Choroid plexus epithelial cell (primary cell): Measurements from ENCODE around the gene HAUS7.

Experiments used
- DNase-seq: peaks from one replicate; pipeline ENCODE4 v3.0.0-alpha.2; 2010; ENCODE audit warnings: low read depth
- H3K4me3 ChIP-seq: 2 replicates; pipeline ENCODE4 v1.5.1; 2011; ENCODE audit warnings: low read depth, mild to moderate bottlenecking, control low read depth, low read length, moderate library complexity
- CTCF ChIP-seq: conservative IDR thresholded peaks from 2 replicates; pipeline ENCODE4 v1.5.1; 2011; ENCODE audit warnings: low read depth, mild to moderate bottlenecking, control low read depth, inconsistent platforms, low read length, moderate library complexity

HAUS7 gene

DNA sequence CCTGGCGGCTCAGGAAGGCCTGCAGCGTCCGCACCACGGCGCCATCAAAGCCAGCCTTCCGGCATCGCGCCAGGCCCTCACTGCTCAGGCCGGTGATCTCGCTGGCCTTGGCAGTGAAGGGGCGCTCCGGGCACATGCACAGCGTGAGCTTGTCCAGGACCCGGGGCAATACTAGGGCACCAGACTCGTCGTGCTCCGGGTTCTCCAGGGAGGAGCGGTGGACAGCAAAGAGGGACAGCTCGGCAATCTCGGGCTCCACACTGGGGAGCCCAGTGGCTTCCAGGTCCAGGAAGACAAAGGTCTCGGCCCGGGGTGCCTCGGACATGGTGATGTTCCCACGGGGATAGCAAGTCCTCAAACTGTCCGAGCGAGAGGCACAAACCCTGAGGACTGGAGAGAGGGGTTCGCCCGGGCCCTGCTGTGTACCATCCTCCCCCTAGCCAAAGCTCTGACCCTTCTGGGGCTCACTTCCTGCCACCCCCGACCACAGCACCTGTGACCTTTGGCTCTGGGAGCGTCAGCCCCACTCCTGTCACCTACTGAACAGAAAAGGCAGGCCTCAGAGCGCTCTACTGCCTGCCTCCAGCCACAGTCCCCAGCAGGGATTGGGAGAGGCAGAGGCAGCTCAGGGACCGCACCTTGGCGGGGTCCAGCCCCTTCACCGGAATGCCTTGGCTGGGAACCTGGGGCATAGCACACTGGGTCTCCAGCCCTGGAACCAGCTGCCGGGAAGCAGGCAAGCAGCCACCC is 25.1 kb downstream of the HAUS7 start:
- H3K4me3 ChIP-seq, result no peak overlapping the region
- DNase-seq, result no peak
- no peak for TF ChIP-seq CTCF

GRCh38 chrX:153444333-153445011 is 25.9 kb downstream of the HAUS7 start:
- H3K4me3 ChIP-seq, result no peak overlapping the region
- no peak for DNase-seq
- TF ChIP-seq CTCF, result no peak

- no peak overlapping the region for H3K4me3 ChIP-seq
- no peak for TF ChIP-seq CTCF
- no peak for DNase-seq
These were observed 26.7 kb downstream of the HAUS7 start for GRCh38 chrX:153443476-153444332.

DNA sequence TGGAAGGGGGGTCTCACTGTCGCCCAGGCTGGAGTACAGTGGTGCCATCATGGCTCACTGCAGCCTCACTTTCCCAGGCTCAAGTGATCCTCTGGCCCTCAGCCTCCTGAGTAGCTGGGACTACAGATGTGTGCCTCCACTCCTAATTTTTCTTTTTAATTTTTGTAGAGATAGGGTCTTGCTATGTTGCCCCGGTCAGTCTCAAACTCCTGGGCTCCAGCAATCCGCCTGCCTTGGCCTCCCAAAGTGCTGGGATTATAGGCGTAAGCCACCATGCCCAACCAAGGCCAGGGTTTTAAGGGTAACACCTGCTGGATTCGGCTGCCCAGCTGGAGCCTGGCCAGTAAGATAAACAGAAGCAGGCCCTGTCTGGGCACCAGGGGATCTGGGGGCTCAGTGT is 27.9 kb downstream of the HAUS7 start:
- no peak for TF ChIP-seq CTCF
- DNase-seq, result no peak
- no peak overlapping the region for H3K4me3 ChIP-seq

- TF ChIP-seq CTCF, result no peak
- H3K4me3 ChIP-seq, result no peak overlapping the region
- DNase-seq, result no peak
These were observed 28.4 kb downstream of the HAUS7 start for GRCh38 chrX:153441981-153442380.

DNA sequence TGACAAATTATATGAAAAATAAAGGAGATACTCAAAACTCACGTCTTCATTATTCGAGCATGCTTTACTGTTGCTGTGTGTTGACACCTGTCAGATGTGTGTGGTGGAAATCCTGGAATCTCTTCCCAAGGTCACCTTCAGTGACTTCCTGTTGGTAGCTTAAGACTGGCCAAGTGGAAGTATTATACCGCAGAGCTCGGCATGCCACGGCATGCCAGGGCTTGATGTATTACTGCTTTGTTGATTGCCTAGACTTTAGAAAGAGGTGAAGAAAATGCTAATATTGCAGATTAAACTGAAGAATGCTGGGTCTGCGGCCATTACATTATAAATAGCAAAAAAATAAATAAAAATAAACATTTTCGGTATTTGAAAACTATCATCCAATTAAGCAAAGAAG is 29.1 kb downstream of the HAUS7 start:
- TF ChIP-seq CTCF, result no peak
- no peak overlapping the region for H3K4me3 ChIP-seq
- DNase-seq, result no peak
